HepG2 (cell line): Measurements from ENCODE around the gene NLGN4X. TPM values are rescaled to one million over a fixed set of nuclear protein-coding genes. Genes with fewer than 3 reads are reported as not detected.

Experiments used
- ATAC-seq: fragments of 200-7000 bp; cut with Tn5 transposase; 3 replicates; pipeline ENCODE4 v1.9.1; 2020; ENCODE audit warnings: mild to moderate bottlenecking, moderate library complexity
- BruUV-seq: library from RNA; stranded (reverse); fragments of 400-500 nt; replicated peaks from 2 replicates; lab custom pipeline; 2021; lab: Mats Ljungman, UMichigan
- CTCF ChIA-PET: fragments of 300-600 bp; formaldehyde crosslinking; extraction: SDS; loops from one replicate; lab custom pipeline; 2021; ENCODE audit warnings: low total read pairs, inconsistent platforms, low intra/inter-chr PET ratio; lab: Yijun Ruan, JAX
- POLR2A ChIA-PET: fragments of 350-600 bp; sonication (Branson Sonifier 250); formaldehyde crosslinking; loops from one replicate; lab custom pipeline; 2020; ENCODE audit warnings: antibody characterized with exemption, inconsistent platforms; lab: Yijun Ruan, JAX
- DNase-seq: peaks from one replicate; pipeline ENCODE4 v3.0.0-alpha.2; 2015; ENCODE audit warnings: low spot score
- FAIRE-seq: peaks from 3 replicates; lab custom pipeline; 2011; peaks lifted over from hg19 to GRCh38; lab: Jason Lieb, UNC
- H2AFZ ChIP-seq: one replicate; pipeline ENCODE4 v1.6.1; 2011; ENCODE audit warnings: low read length, inconsistent platforms
- H3K27ac ChIP-seq: fragments of 300-600 bp; 3 replicates; pipeline ENCODE4 v1.8.0; 2011; ENCODE audit warnings: mixed run types, mild to moderate bottlenecking, mixed read lengths, low read length, inconsistent platforms; ENCODE audit not compliant: insufficient read depth; ENCODE audit errors: extremely low read length
- H3K27me3 ChIP-seq, 2 experiments: fragments of 200-600 bp in 1 of 2; 2 replicates in 1 of 2; 3 replicates in 1 of 2; pipeline versions ENCODE4 v1.6.0 to v1.8.0; 2011; ENCODE audit warnings: low read length in 2 of 2, mild to moderate bottlenecking in 2 of 2, moderate library complexity in 2 of 2, inconsistent platforms in 1 of 2; ENCODE audit not compliant: insufficient read depth in 2 of 2, control insufficient read depth in 1 of 2
- H3K36me3 ChIP-seq, 2 experiments: fragments of 200-600 bp in 1 of 2; replicated peaks in 1 of 2; 2 replicates in 1 of 2; 3 replicates in 1 of 2; pipeline versions ENCODE4 v1.5.1 to v1.8.0; 2011; ENCODE audit warnings: low read length in 2 of 2, inconsistent platforms in 1 of 2; ENCODE audit not compliant: insufficient read depth in 2 of 2, control insufficient read depth in 1 of 2
- H3K4me1 ChIP-seq: 2 replicates; pipeline ENCODE4 v1.5.1; 2012; ENCODE audit warnings: low read length, inconsistent platforms; ENCODE audit not compliant: insufficient read depth
- H3K4me2 ChIP-seq: 2 replicates; pipeline ENCODE4 v1.6.0; 2011; ENCODE audit warnings: low read depth, low read length, inconsistent platforms
- H3K4me3 ChIP-seq, 3 experiments: fragments of 200-600 bp in 1 of 3; sonication (generic), shearing (Covaris generic) in 1 of 3; replicated peaks in 1 of 3; 2 replicates each; pipeline ENCODE4 v1.5.1; 2011 to 2016; ENCODE audit warnings: low read length in 3 of 3, inconsistent platforms in 2 of 3, low read depth in 2 of 3, mild to moderate bottlenecking in 2 of 3, control low read depth in 1 of 3, mixed read lengths in 1 of 3; ENCODE audit not compliant: insufficient read depth in 1 of 3
- H3K79me2 ChIP-seq: one replicate; pipeline ENCODE4 v1.6.1; 2011; ENCODE audit warnings: low read length, inconsistent platforms; ENCODE audit not compliant: insufficient read depth
- H3K9ac ChIP-seq: 2 replicates; pipeline ENCODE4 v1.6.0; 2011; ENCODE audit warnings: mild to moderate bottlenecking, low read depth, low read length, inconsistent platforms; ENCODE audit not compliant: insufficient read depth
- H3K9me3 ChIP-seq: 2 replicates; pipeline ENCODE4 v1.5.1; 2012; ENCODE audit warnings: mild to moderate bottlenecking, low read length
- H4K20me1 ChIP-seq: 2 replicates; pipeline ENCODE4 v1.6.0; 2011; ENCODE audit warnings: inconsistent platforms, mild to moderate bottlenecking, low read length, moderate library complexity; ENCODE audit not compliant: insufficient read depth
- ETV6 ChIP-seq: sonication (generic); formaldehyde crosslinking; conservative IDR thresholded peaks from 2 replicates; pipeline ENCODE4 v1.4.0; 2020; ENCODE audit warnings: missing genetic modification reagents
- IRX3 ChIP-seq: sonication (generic); formaldehyde crosslinking; IDR thresholded peaks from 2 replicates; pipeline ENCODE4 v1.8.1; 2023; ENCODE audit warnings: mild to moderate bottlenecking, low read depth, missing genetic modification reagents, borderline replicate concordance
- TARDBP ChIP-seq: sonication (generic); formaldehyde crosslinking; IDR thresholded peaks from 2 replicates; pipeline ENCODE4 v1.8.0; 2022; ENCODE audit warnings: mild to moderate bottlenecking, missing genetic modification reagents
- WGBS: methylation state at CpG from one replicate; pipeline ENCODE4 v1.1.6; 2017; ENCODE audit warnings: low lambda C conversion rate; 5-methylcytosine and 5-hydroxymethylcytosine counted together
- in situ Hi-C: cut with HindIII; loops from 2 replicates; pipeline ENCODE4 v1.10.0; 2017; ENCODE audit warnings: low pct_unique_long_range_greater_than_20kb; ENCODE audit not compliant: extremely low pct_ligation_motif_present
- intact Hi-C: fragments of 100-400 bp; cut with micrococcal nuclease; formaldehyde crosslinking; loops from one replicate; pipeline ENCODE4 v1.10.0; 2022; ENCODE audit not compliant: unreplicated experiment
- polyA plus RNA-seq, 8 experiments: library from polyadenylated mRNA; depleted of rRNA in 3 of 8; stranded (reverse) in 7 of 8; unstranded in 1 of 8; fragments of >200 nt; fragmentation: Illumina TruSeq in 4 of 8; extraction: Trizol in 4 of 8; gene quantifications; 2 replicates each; pipeline versions ENCODE4 v1.2.1 to v1.2.3, GENCODE V29; 2011 to 2016; ENCODE audit warnings: low read depth in 4 of 8, missing spikeins in 1 of 8, mixed read lengths in 1 of 8; ENCODE audit not compliant: insufficient read depth in 1 of 8
- total RNA-seq, 5 experiments: library from RNA; depleted of rRNA; stranded (reverse); fragments of >200 nt; fragmentation: Illumina TruSeq; extraction: Trizol; gene quantifications; 2 replicates each; pipeline ENCODE4 v1.2.3, GENCODE V29; 2016; ENCODE audit warnings: low read depth in 1 of 5
- TF ChIP-seq, protein P1 (sequence below): sonication (generic); formaldehyde crosslinking; IDR thresholded peaks from 2 replicates; pipeline ENCODE4 v1.5.0; 2020; ENCODE audit warnings: mild to moderate bottlenecking, missing genetic modification reagents, moderate library complexity
- TF ChIP-seq, protein P2 (sequence below): sonication (generic); formaldehyde crosslinking; IDR thresholded peaks from 2 replicates; pipeline ENCODE4 v1.5.1; 2020; ENCODE audit warnings: missing genetic modification reagents, mild to moderate bottlenecking, borderline replicate concordance

Gene NLGN4X
- total and polyA plus RNA-seq, 2 of the 13 experiments (the other 11 are each of a cell fraction or from before 2014, with no cell fraction given) = not detected

DNA sequence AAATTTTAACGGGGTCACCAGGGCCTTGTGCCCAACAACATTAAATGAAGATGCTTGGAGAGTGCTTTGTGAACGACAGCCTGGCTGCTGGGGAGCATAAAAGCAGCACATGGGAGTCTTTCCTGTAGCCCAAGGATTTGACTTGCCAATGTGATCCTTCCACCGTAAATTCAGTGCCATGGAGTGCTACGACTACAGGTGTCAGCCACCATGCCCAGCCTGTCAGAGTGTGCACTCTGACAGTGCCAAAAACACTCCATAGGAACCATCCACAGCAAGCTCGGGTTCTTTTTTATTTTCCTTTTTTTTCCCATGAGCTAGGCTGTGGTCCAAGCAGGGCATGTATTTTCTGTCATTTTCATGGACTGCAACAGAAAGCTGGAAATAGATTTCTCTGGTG is 156.9 kb downstream of the NLGN4X start:
- Histone ChIP-seq H3K4me2 (no peak overlapping the region), H3K4me3 (no peak overlapping the region), H3K4me1 (no peaks in the 10 kb centered on the region), H3K27ac (no peak overlapping the region), H3K9ac (no peak overlapping the region), H3K9me3 (no peaks in the 10 kb centered on the region), H3K27me3 (no peaks in the 10 kb centered on the region), H4K20me1 (no peaks in the 10 kb centered on the region), H3K79me2 (no peaks in the 10 kb centered on the region), H2AFZ (no peak overlapping the region), H3K36me3 (no peaks in the 10 kb centered on the region)
- ChIA-PET POLR2A (no interaction called here), CTCF (no interaction called here)
- intact Hi-C loops (no loop called here), in situ Hi-C loops (no loop called here)
- ATAC-seq (no peak), FAIRE-seq (no peak), DNase-seq (no peak)
- 7% methylated on average over 3 of the region's 5 CpGs for WGBS
- BruUV-seq = no TSS peak
- TF ChIP-seq, protein P1, sequence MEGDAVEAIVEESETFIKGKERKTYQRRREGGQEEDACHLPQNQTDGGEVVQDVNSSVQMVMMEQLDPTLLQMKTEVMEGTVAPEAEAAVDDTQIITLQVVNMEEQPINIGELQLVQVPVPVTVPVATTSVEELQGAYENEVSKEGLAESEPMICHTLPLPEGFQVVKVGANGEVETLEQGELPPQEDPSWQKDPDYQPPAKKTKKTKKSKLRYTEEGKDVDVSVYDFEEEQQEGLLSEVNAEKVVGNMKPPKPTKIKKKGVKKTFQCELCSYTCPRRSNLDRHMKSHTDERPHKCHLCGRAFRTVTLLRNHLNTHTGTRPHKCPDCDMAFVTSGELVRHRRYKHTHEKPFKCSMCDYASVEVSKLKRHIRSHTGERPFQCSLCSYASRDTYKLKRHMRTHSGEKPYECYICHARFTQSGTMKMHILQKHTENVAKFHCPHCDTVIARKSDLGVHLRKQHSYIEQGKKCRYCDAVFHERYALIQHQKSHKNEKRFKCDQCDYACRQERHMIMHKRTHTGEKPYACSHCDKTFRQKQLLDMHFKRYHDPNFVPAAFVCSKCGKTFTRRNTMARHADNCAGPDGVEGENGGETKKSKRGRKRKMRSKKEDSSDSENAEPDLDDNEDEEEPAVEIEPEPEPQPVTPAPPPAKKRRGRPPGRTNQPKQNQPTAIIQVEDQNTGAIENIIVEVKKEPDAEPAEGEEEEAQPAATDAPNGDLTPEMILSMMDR (CRISPR knock-in tag) = no peak
- TF ChIP-seq IRX3 (CRISPR knock-in tag) = no peak
- TF ChIP-seq TARDBP (CRISPR knock-in tag) = no peak
- TF ChIP-seq, protein P2, sequence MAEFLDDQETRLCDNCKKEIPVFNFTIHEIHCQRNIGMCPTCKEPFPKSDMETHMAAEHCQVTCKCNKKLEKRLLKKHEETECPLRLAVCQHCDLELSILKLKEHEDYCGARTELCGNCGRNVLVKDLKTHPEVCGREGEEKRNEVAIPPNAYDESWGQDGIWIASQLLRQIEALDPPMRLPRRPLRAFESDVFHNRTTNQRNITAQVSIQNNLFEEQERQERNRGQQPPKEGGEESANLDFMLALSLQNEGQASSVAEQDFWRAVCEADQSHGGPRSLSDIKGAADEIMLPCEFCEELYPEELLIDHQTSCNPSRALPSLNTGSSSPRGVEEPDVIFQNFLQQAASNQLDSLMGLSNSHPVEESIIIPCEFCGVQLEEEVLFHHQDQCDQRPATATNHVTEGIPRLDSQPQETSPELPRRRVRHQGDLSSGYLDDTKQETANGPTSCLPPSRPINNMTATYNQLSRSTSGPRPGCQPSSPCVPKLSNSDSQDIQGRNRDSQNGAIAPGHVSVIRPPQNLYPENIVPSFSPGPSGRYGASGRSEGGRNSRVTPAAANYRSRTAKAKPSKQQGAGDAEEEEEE (CRISPR knock-in tag) = no peak
- no peak for TF ChIP-seq ETV6
